ENCODE data around the gene TNIK. TPM values are rescaled to one million over a fixed set of nuclear protein-coding genes. Genes with fewer than 3 reads are reported as not detected.

TNIK gene
- total RNA-seq, 1 donor: 24.2 TPM

Small RNA genes lying within 50 kb of the gene (small RNA-seq; reads per million reads assigned to genes)
- gene MIR569: not detected
- gene RF00019: not detected
- not detected for gene RNU6-348P

All from fibroblast of the aortic adventitia (primary cell).